ENCODE results near the gene MGMT. TPM values are rescaled to one million over a fixed set of nuclear protein-coding genes. Genes with fewer than 3 reads are reported as not detected.

Gene MGMT
- total RNA-seq, 3 donors from 2014 or later = 15.4 to 17.5 (median 16.3) TPM

DNA sequence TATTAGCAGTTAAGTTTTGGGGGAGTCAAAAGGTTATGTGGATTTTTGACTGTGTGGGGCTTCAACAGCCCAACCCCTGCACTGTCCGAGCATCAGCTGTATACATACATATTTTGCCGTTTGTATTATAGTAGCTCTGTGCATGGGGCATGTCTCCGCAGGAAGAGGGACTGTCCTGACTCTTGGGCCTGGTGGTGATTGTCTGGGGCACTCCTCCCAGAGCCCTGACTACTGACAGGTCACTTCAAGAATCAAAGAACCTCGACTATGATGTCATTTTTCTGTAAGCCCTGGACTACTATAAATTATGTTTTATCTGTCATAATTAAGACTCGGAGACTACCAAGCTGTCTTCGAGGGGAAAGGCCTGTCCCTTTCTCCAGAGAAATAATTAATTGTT lies 51.8 kb downstream of the MGMT start:
- H3K4me3 ChIP-seq = no peak overlapping the region
- intact Hi-C loops (cut with DNase I, micrococcal nuclease) = no loop called here
- no peaks in the 10 kb centered on the region for H3K9me3 ChIP-seq
- TF ChIP-seq, protein P1, sequence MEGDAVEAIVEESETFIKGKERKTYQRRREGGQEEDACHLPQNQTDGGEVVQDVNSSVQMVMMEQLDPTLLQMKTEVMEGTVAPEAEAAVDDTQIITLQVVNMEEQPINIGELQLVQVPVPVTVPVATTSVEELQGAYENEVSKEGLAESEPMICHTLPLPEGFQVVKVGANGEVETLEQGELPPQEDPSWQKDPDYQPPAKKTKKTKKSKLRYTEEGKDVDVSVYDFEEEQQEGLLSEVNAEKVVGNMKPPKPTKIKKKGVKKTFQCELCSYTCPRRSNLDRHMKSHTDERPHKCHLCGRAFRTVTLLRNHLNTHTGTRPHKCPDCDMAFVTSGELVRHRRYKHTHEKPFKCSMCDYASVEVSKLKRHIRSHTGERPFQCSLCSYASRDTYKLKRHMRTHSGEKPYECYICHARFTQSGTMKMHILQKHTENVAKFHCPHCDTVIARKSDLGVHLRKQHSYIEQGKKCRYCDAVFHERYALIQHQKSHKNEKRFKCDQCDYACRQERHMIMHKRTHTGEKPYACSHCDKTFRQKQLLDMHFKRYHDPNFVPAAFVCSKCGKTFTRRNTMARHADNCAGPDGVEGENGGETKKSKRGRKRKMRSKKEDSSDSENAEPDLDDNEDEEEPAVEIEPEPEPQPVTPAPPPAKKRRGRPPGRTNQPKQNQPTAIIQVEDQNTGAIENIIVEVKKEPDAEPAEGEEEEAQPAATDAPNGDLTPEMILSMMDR (IDR thresholded peaks at IDR 0.05) = no peak
- H3K4me1 ChIP-seq (ENCODE audit: low read depth) = no peaks in the 10 kb centered on the region
- DNase-seq = no peak
- ATAC-seq = no peak
- no peaks in the 10 kb centered on the region for H3K36me3 ChIP-seq (ENCODE audit: low read depth)

DNA sequence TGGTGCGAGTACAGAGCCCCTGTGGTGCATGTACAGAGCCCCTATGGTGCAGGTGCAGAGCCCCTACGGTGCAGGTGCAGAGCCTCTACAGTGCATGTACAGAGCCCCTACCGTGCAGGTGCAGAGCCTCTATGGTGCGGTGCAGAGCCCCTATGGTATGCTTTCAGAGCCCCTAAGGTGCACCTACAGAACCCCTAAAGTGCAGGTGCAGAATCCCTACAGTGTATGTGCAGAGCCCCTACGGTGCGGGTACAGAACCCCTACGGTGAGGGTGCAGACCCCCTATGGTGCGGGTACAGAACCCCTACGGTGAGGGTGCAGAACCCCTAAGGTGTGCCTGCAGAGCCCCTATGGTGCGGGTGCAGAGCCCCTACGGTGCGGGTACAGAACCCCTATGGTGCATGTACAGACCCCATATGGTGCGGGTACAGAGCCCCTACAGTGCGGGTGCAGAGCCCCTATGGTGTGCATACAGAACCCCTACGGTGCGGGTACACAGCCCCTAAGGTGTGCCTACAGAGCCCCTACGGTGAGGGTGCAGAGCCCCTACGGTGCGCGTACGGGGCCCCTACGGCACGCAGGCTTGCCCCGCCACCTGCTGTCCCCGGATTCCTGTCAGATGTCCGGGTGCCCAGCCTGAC lies 53.5 kb downstream of the MGMT start:
- TF ChIP-seq, protein P1 (IDR thresholded peaks at IDR 0.05) = no peak
- Histone ChIP-seq H3K4me1 (ENCODE audit: low read depth) (no peaks in the 10 kb centered on the region), H3K36me3 (ENCODE audit: low read depth) (no peaks in the 10 kb centered on the region), H3K4me3 (no peak overlapping the region), H3K9me3 (no peaks in the 10 kb centered on the region)
- intact Hi-C loops (cut with DNase I, micrococcal nuclease) = no loop called here
- ATAC-seq (no peak), DNase-seq (no peak)

GRCh38 chr10:129521161-129522025 lies 54.4 kb downstream of the MGMT start:
- ATAC-seq = no peak
- Histone ChIP-seq H3K9me3 (no peaks in the 10 kb centered on the region), H3K4me1 (ENCODE audit: low read depth) (no peaks in the 10 kb centered on the region), H3K36me3 (ENCODE audit: low read depth) (no peaks in the 10 kb centered on the region), H3K4me3 (no peak overlapping the region)
- TF ChIP-seq, protein P1 (IDR thresholded peaks at IDR 0.05) = no peak
- no peak for DNase-seq
- intact Hi-C loops (cut with DNase I, micrococcal nuclease) = no loop called here

DNA sequence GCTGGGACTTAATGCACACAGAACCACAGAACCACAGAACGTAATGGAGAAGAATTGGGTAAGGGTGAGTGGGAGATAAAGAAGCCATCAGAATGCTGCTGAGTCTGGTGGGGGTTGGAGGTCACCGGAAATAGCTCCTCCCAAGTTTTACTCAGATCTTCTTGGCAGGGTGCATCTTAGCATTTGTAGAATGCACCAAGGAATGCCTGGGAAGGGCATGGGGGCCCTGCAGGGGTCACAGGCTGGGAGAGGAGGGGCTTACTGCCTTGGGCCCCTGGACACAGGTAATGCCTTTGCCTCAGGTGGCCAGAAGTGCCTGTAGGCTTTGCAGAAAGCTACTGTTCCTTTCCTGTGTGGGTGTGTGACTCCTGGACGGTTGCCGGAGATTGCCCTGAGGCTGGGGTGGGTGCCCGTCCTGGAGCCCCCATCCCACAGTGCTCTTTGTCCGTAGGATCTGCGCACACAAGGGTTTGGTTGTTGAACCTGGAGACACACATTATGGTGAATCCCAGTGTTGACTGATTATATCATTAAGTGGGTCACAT lies 55.1 kb downstream of the MGMT start:
- TF ChIP-seq, protein P1 (IDR thresholded peaks at IDR 0.05) = no peak
- DNase-seq (no peak), ATAC-seq (no peak)
- intact Hi-C loops (cut with DNase I, micrococcal nuclease) = no loop called here
- H3K4me3 ChIP-seq = no peak overlapping the region
- H3K9me3 ChIP-seq = no peaks in the 10 kb centered on the region
- no peaks in the 10 kb centered on the region for H3K4me1 ChIP-seq (ENCODE audit: low read depth)
- H3K36me3 ChIP-seq (ENCODE audit: low read depth) = no peaks in the 10 kb centered on the region

- Histone ChIP-seq H3K4me3 (no peak overlapping the region), H3K36me3 (ENCODE audit: low read depth) (no peaks in the 10 kb centered on the region), H3K4me1 (ENCODE audit: low read depth) (no peaks in the 10 kb centered on the region), H3K9me3 (no peaks in the 10 kb centered on the region)
- TF ChIP-seq, protein P1 (IDR thresholded peaks at IDR 0.05) = no peak
- no peak for DNase-seq
- intact Hi-C loops (cut with DNase I, micrococcal nuclease) = no loop called here
- ATAC-seq = no peak
Measured at GRCh38 chr10:129523031-129523722, 56.1 kb downstream of the MGMT start.

All from mucosa of descending colon (tissue), 3 donors.